Measurements from ENCODE around the gene SH3RF3. TPM values are rescaled to one million over a fixed set of nuclear protein-coding genes. Genes with fewer than 3 reads are reported as not detected.

Gene SH3RF3
- total RNA-seq, 2 experiments from 2014 or later, result 0.05 to 0.06 TPM

- Mint-ChIP-seq H3K27ac (no peak overlapping the region), H3K27me3 (peaks cover 7% of the 10 kb centered on the region), H3K36me3 (peaks cover 3% of the 10 kb centered on the region), H3K4me1 (no peaks in the 10 kb centered on the region), H3K9me3 (ENCODE audit: low read depth) (peaks cover 9% of the 10 kb centered on the region), H3K4me3 (no peak overlapping the region)
- CTCF ChIA-PET, result no interaction called here
- ATAC-seq (no peak), DNase-seq (no peak)
Observed at GRCh38 chr2:109447251-109447661, 318.3 kb downstream of the SH3RF3 start.

DNA sequence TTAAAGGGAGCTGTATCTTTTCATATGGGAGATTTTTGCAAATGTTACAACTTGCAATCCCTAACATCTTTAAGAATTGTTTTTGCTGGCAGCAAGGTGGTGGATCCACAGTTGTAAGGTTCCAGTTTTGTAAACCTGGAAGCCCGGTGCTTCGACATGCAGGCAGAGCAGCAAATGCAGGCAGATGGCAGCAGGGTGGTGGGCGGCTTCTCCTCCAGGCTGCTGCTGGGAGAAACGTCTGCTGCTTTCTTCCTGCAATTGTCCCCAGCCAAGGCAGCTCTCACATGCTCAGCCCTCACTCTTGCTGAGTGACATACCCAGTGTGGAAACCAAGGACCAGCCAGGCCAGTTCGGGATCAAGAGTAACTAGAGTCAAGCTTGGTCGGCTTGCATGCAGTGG is 318.8 kb downstream of the SH3RF3 start:
- Mint-ChIP-seq H3K27me3 (peaks cover 8% of the 10 kb centered on the region), H3K4me3 (no peak overlapping the region), H3K36me3 (peaks cover 3% of the 10 kb centered on the region), H3K4me1 (no peaks in the 10 kb centered on the region), H3K9me3 (ENCODE audit: low read depth) (peaks cover 9% of the 10 kb centered on the region), H3K27ac (no peak overlapping the region)
- DNase-seq (no peak), ATAC-seq (no peak)
- CTCF ChIA-PET, result no interaction called here

DNA sequence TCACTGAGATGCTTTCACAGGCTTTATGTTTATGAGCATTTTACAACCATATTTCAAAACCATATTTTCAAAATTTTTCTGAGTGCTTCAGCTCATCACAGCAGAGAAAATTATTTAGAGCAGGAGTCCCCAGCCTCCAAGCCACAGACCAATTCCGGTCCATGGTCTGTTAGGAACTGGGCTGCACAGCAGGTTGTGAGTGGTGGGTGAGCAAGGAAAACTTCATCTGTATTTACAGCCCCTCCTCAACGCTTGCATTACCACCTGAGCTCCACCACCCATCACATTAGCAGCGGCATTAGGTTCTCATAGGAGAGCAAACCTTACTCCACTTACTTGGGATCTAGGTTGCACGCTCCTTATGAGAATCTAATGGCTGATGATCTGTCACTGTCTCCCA is 319.2 kb downstream of the SH3RF3 start:
- Mint-ChIP-seq H3K27ac (no peak overlapping the region), H3K9me3 (ENCODE audit: low read depth) (peaks cover 9% of the 10 kb centered on the region), H3K36me3 (peaks cover 3% of the 10 kb centered on the region), H3K27me3 (peaks cover 8% of the 10 kb centered on the region), H3K4me1 (no peaks in the 10 kb centered on the region), H3K4me3 (no peak overlapping the region)
- CTCF ChIA-PET, result no interaction called here
- ATAC-seq (no peak), DNase-seq (no peak)

- H3K27me3 Mint-ChIP-seq, result peaks cover 8% of the 10 kb centered on the region
- no peak for DNase-seq
- ATAC-seq, result no peak
- H3K27ac Mint-ChIP-seq, result no peak overlapping the region
- H3K4me1 Mint-ChIP-seq, result no peaks in the 10 kb centered on the region
- H3K9me3 Mint-ChIP-seq (ENCODE audit: low read depth), result peaks cover 6% of the 10 kb centered on the region
- CTCF ChIA-PET, result no interaction called here
- H3K36me3 Mint-ChIP-seq, result peaks cover 3% of the 10 kb centered on the region
- no peak overlapping the region for H3K4me3 Mint-ChIP-seq
Observed at GRCh38 chr2:109448946-109449788, 320.2 kb downstream of the SH3RF3 start.

- Mint-ChIP-seq H3K27ac (no peak overlapping the region), H3K4me3 (no peak overlapping the region), H3K9me3 (ENCODE audit: low read depth) (no peaks in the 10 kb centered on the region), H3K4me1 (no peaks in the 10 kb centered on the region), H3K27me3 (peaks cover 6% of the 10 kb centered on the region), H3K36me3 (no peaks in the 10 kb centered on the region)
- CTCF ChIA-PET, result interaction anchor here (0.7 kb wide), 2 partner anchors 24 to 60 kb away, joined by 3 read pairs; no protein-coding TSS in a partner anchor
- DNase-seq (no peak), ATAC-seq (no peak)
Observed at GRCh38 chr2:109450574-109451273, 321.7 kb downstream of the SH3RF3 start.

DNA sequence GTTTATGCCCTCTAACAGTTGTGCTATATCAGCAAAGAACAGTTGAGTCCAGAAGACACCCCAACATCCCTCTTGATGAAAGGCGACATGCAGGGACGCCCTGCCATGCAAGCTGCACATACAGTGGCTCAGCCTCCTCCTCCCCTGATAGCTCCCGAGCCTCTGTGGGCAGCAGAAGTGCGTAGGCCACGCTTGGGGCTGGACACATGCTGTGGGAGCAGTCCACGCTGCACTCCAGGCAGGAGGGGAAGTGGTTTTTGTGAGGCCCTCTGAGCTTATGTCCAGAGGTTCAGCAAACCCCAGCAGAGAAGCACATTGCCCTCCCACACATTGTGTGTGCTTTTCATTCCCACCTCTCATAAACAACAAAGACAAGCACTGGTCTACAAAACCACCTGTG is 322.7 kb downstream of the SH3RF3 start:
- no peaks in the 10 kb centered on the region for H3K4me1 Mint-ChIP-seq
- H3K4me3 Mint-ChIP-seq, result no peak overlapping the region
- H3K27ac Mint-ChIP-seq, result no peak overlapping the region
- H3K27me3 Mint-ChIP-seq, result peaks cover 7% of the 10 kb centered on the region
- DNase-seq (no peak), ATAC-seq (no peak)
- no peaks in the 10 kb centered on the region for H3K9me3 Mint-ChIP-seq (ENCODE audit: low read depth)
- CTCF ChIA-PET, result no interaction called here
- no peaks in the 10 kb centered on the region for H3K36me3 Mint-ChIP-seq

DNA sequence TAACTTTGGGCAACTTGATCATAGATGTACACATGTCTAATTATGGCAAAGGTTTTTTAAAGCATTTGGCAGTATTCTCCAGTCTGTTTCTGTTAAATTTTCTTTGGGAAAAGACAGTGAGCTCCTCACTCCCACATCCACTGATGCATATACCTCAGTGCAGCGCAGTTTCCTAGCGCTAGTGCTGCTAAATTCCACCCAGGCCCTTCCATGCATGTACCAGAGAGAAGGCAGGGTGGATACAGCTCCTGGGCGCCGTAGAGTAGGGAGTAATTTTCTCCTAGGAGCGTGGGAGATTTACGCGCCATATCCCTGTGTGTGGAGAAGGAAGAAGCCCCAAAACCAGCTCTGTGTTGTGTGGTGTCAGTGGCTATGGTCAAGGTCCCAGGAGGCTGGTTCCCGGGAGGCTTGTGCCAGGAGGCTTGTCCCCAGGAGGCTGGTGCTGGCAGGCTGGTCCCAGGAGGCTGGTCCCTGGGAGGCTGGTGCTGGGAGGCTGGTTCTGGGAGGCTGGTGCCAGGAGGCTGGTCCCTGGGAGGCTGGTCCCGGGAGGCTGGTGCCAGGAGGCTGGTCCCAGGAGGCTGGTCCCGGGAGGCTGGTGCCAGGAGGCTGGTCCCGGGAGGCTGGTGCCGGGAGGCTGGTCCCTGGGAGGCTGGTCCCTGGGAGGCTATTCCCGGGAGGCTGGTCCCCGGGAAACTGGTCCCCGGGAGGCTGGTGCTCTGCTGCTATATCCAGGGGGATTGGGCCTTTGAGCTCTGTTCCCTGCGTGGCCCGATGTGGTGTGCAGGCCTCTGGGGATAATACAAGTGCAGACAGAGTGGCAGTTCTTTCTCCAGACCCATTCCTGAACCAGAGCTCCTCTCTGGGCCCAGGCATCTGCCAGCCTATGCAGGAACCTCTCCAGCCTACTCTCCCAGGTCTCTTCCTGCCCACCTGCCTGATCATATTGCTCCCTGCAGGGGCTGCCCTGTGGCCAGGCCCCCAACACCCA is 323.6 kb downstream of the SH3RF3 start:
- no peak for ATAC-seq
- CTCF ChIA-PET, result no interaction called here
- Mint-ChIP-seq H3K36me3 (no peaks in the 10 kb centered on the region), H3K4me3 (no peak overlapping the region), H3K27ac (no peak overlapping the region), H3K9me3 (ENCODE audit: low read depth) (no peaks in the 10 kb centered on the region), H3K4me1 (no peaks in the 10 kb centered on the region), H3K27me3 (peaks cover 9% of the 10 kb centered on the region)
- DNase-seq, result no peak

- no peaks in the 10 kb centered on the region for H3K4me1 Mint-ChIP-seq
- peaks cover 16% of the 10 kb centered on the region for H3K27me3 Mint-ChIP-seq
- no peak overlapping the region for H3K4me3 Mint-ChIP-seq
- H3K27ac Mint-ChIP-seq, result no peak overlapping the region
- CTCF ChIA-PET, result no interaction called here
- DNase-seq, result no peak
- no peaks in the 10 kb centered on the region for H3K9me3 Mint-ChIP-seq (ENCODE audit: low read depth)
- no peak for ATAC-seq
- H3K36me3 Mint-ChIP-seq, result no peaks in the 10 kb centered on the region
Observed at GRCh38 chr2:109453371-109453995, 324.5 kb downstream of the SH3RF3 start.

DNA sequence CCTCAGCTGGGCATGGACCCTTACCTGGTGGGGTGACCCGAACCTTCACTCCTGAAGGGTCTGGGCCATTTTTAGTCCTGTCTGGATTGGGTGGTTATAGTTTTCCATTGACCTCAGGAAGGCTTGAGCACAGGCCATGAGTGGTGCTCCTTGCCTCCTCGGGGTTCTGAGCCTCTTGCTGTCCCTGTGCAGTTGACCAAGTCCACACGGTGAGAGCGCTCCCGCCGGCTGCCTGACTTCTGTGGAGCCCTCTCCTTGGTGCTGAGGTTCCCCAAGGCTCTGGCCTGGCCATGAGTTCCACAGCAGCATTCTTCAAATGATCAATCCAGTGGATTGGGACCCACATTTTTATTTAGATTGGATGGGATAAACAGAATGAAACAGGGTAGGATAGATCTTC is 325.3 kb downstream of the SH3RF3 start:
- H3K27ac Mint-ChIP-seq, result no peak overlapping the region

GRCh38 chr2:109454765-109455394 is 325.9 kb downstream of the SH3RF3 start:
- peaks cover 19% of the 10 kb centered on the region for H3K27me3 Mint-ChIP-seq
- ATAC-seq (no peak), DNase-seq (no peak)
- CTCF ChIA-PET, result no interaction called here
- H3K27ac Mint-ChIP-seq, result no peak overlapping the region
- H3K36me3 Mint-ChIP-seq, result no peaks in the 10 kb centered on the region
- H3K9me3 Mint-ChIP-seq (ENCODE audit: low read depth), result no peaks in the 10 kb centered on the region
- H3K4me1 Mint-ChIP-seq, result no peaks in the 10 kb centered on the region
- no peak overlapping the region for H3K4me3 Mint-ChIP-seq

More for the DNA sequence above, 325.3 kb downstream of the SH3RF3 start:
- no peaks in the 10 kb centered on the region for H3K4me1 Mint-ChIP-seq
- H3K27me3 Mint-ChIP-seq, result peaks cover 19% of the 10 kb centered on the region
- ATAC-seq, result no peak
- H3K4me3 Mint-ChIP-seq, result no peak overlapping the region
- CTCF ChIA-PET, result no interaction called here
- H3K36me3 Mint-ChIP-seq, result no peaks in the 10 kb centered on the region
- DNase-seq, result no peak
- H3K9me3 Mint-ChIP-seq (ENCODE audit: low read depth), result no peaks in the 10 kb centered on the region

GRCh38 chr2:109455731-109456691 is 327.0 kb downstream of the SH3RF3 start:
- no peak for DNase-seq
- Mint-ChIP-seq H3K9me3 (ENCODE audit: low read depth) (no peaks in the 10 kb centered on the region), H3K36me3 (no peaks in the 10 kb centered on the region), H3K4me3 (no peak overlapping the region), H3K27ac (no peak overlapping the region), H3K4me1 (no peaks in the 10 kb centered on the region), H3K27me3 (peaks cover 21% of the 10 kb centered on the region)
- ATAC-seq, result no peak
- CTCF ChIA-PET, result no interaction called here

GRCh38 chr2:109456776-109457175 is 327.8 kb downstream of the SH3RF3 start:
- no peak overlapping the region for H3K4me3 Mint-ChIP-seq
- no peaks in the 10 kb centered on the region for H3K4me1 Mint-ChIP-seq
- H3K27me3 Mint-ChIP-seq, result peaks cover 20% of the 10 kb centered on the region
- no peak overlapping the region for H3K27ac Mint-ChIP-seq
- H3K36me3 Mint-ChIP-seq, result no peaks in the 10 kb centered on the region
- H3K9me3 Mint-ChIP-seq (ENCODE audit: low read depth), result no peaks in the 10 kb centered on the region
- DNase-seq (no peak), ATAC-seq (no peak)
- CTCF ChIA-PET, result no interaction called here
